ENCODE results near the gene ACAP3.

Gene ACAP3

DNA sequence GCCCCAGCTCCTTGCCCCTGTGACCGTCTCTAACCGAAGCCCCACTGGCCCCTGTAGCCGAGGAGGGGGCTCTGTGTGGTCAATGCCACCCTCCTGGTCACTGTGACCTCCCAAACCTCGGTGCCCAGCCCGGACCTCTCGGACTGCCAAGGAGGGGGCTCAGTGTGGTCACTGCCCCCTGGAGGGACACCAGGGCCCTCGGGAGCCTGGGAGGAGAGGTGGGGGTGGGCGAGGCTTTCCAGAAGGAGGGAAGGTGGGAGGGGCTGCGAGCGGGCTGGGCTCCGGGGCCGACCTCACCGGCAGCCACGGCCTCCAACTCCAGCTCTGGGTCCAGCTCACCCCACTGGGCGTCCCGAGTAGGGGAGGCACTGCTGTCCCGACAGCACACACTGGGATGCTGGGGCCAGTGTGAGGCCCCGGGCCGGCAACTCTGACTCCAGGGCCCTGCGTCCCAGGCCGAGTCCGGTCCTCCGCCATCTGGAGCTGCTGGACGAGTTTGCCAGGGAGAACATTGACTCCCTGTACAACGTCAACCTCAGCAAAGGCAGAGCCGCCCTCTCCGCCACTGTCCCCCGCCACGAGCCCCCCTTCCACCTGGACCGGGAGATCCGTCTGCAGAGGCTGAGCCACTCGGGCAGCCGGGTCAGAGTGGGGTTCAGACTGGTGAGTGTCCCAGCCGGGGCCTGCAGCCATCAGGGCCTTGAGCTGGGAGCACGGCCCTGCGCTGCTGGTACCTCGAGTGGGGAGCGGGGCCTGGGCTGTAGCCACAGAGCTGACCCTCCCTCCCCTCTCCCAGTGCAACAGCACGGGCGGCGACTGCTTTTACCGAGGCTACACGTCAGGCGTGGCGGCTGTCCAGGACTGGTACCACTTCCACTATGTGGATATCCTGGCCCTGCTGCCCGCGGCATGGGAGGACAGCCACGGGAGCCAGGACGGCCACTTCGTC is 21.1 kb downstream of the ACAP3 start:
- DNase-seq (ENCODE audit: low read depth in 2 of 2) = no peak

DNA sequence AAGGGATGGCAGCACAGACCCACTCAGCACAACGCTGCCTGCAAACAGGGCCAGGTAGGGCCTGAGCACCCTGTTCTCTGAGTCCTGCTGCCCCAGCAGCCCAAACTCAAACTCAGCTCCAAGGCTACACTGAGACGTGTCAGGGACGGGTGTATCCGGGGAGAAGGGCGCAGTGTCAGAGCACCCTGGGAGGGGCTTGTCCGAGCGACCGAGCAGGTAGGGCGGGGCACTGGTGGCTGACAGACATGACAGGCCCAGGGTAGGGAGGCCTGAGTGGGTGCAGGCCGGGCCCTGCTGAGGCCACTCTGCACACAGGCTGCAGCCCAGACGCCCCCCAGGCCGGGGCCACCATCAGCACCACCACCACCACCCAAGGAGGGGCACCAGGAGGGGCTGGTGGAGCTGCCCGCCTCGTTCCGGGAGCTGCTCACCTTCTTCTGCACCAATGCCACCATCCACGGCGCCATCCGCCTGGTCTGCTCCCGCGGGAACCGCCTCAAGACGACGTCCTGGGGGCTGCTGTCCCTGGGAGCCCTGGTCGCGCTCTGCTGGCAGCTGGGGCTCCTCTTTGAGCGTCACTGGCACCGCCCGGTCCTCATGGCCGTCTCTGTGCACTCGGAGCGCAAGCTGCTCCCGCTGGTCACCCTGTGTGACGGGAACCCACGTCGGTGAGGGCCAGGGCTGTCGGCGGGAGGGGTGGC is 22.0 kb downstream of the ACAP3 start:
- DNase-seq (ENCODE audit: low read depth in 2 of 2) = no peak

DNA sequence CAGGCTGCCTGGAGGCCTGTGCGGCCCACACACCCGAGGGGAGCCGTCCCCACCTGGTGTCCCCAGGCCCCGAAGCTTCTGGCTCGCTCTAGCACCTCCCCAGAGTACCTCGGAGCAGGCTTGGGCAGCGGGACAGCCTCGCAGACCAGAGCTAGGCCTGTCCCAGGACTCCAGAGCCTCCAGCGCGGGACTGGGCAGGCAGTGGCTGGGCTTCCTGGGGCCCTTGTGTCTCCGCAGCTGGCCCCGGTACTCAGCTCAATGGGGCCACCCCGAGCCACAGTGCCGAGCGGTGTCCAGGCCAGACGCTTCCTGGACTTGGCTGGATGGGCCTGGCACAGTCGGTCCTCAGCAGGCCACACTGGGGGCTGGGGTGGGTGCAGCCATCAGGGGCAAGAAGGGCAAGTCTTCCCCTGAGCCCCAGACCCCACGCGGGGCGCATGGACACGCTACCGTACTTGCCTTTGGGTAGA is 22.6 kb downstream of the ACAP3 start:
- DNase-seq (ENCODE audit: low read depth in 2 of 2) = no peak

DNA sequence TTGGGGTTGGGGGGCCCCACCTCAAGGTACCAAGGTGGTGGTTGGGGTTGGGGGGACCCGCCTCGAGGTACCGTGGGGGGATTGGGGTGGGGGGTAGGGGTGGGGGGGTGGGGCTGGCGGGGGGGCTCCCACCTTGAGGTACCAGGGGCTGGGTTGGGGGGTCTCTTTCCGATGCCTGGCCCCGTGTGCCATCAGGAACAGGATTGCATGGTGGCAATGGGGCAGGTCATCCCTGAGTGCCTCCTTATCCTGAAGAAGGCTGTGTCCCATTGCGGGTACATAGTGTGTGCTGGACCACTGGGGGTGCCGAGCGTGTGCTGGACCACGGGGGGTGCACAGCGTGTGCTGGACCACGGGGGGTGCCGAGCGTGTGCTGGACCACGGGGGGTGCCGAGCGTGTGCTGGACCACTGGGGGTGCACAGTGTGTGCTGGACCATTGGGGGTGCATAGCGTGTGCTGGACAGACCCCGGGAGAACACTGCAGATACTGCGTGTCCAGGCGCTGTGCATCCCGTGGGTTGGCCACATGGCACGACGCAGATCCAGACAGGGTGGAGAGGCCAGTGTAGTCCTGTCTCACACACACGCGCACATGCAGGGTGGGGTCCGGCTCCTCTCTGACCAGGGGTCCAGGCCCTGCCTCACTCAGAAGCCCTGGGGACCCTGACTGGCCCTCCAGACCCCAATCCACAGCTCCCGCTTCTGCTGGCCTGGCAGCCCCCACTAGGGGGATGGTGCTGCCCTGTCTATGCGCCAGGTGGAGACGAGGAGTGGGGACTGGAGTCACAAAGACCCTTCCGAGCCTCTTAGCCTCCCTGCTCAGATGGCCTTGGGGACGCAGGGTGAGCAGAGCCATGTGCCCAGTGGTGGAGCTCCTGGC is 23.3 kb downstream of the ACAP3 start:
- DNase-seq (ENCODE audit: low read depth in 2 of 2) = no peak

DNA sequence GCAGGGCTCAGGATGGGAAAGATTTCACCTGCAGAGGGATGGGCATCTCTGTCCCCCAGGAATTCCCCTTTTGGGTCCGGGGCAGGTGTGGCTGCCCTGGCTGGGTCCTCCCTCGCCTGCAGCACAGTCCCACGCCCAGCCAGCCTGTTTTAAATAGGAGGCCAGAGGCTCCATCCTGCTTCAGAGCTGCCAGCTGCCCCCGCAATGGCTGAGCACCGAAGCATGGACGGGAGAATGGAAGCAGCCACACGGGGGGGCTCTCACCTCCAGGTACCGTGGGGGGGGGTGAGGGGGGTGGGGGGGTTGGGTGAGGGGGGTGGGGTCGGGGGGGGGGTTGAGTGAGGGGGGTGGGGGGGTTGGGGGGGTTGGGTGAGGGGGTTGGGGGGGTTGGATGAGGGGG is 23.9 kb downstream of the ACAP3 start:
- no peak for DNase-seq (ENCODE audit: low read depth in 2 of 2)

DNA sequence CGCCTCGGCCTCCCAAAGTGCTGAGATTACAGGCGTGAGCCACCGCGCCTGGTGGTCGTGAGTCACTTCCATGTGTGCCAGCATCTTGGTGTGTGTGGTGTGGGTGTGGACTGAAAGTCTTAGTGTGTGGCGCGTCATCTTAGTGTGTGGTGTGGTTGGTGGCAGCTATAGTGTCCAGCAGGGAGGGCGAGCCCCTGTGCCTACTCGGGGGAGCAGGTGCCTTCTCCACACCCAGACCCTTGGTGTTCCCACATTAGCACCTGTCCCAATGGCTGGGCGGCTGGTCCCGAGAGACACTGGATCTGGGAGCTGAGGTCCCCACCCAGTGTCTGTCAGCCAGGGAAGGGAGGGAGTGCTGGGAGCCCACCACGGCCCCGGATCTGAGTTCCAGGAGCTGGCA is 24.7 kb downstream of the ACAP3 start:
- no peak for DNase-seq (ENCODE audit: low read depth in 2 of 2)

DNA sequence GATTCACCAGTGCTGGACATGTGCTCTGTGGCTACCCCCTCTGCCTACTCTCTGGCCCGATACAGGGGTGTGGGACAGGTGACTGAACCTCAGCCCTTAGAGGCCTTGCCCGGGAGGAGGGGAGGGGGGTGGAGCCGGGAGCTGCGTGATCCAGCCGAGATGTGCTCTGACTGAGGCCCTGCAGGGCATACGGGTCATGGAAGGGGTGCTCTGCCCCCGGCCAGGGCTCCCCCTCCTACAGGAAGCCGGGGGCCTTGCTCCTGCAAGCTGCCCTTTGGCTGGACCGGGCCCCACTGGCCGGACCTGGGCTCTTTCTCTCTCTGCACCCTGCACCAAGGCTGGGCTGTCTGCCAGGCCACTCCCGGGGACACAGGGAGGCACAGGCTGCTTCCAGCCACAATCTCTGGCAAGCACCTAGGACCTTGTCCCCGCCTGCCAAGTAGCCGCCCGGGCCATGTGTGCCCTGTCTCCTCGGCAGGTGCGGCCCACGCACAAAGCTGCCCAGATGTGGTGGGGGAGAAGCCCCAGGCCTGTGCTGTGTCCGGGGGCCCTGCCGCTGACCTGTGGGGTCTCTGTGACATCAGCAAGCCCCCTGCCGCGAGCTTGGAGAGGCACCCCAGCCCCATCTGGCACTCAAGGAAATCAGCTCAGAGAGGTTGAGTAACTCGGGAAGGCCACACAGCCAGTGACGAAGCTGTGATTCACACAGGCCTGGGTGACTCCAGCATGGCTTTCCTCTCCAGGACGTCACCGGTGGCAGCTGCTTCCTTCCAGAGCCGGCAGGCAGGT is 26.0 kb downstream of the ACAP3 start:
- no peak for DNase-seq (ENCODE audit: low read depth in 2 of 2)

DNA sequence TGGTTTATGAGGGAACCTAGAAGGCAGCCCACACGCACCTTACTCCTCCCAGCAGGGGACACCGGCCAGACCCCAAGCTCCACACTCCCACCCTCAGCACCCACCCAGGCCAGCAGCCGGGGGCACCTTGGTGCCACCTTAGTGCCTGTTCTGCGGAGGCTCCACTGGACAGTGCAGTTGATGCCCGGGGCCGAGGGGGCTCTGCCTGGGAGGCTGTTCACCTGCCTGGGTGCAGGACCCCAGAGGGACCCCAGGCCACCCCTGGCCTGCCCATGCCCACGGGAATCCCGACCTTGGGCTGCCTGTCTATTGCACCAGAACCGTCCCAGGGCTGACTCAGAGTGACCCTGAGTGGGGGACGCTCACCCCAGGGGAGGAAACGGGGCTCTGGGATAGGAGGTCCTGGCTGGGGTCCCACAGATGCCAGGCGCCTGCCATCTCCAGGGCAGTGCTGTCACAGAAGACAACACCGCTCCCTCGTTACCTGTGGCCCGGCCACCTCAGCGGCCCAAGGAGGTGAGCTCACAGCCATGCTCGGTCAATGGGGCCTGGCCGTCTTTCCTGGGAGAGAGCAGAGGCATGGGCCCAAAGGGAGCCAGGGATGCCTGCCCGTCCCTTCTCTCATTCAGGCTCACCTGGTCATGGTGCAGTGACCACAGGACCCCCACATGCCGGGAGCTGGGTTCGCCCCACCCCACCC is 26.8 kb downstream of the ACAP3 start:
- no peak for DNase-seq (ENCODE audit: low read depth in 2 of 2)

DNA sequence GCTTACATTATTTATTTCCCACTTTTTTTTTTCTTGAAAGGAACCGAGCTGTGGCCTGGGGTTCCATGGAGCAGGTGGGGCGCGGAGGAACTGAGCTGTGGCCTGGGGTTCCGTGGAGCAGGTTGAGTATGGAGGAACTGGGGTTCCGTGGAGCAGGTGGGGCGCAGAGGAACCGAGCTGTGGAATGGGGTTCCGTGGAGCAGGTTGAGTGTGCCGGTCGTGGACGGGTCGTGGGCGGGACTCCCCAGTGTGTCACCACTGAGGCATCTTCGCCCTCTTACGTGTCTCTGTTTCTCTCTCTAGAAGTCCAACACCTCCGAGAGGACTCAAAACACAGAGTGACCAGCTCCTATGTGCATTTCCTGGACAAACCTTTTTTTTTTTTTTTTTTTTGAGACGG is 28.7 kb downstream of the ACAP3 start:
- no peak for DNase-seq (ENCODE audit: low read depth in 2 of 2)

DNA sequence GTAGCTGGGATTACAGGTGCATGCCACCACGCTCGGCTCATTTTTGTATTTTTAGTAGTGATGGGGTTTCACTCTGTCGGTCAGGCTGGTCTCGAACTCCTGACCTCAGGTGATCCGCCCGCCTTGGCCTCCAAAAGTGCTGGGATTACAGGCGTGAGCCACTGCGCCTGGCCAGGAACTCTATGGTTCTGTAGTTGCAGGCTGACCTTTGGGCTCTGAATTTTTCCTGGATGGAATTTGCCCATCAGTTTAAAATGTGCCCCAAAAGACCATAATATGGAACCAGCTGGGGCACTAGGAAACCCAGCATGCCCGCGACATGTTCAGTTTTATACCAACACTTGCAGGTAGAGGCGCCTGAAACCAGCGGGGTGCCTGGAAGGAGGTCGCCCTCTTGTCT is 29.1 kb downstream of the ACAP3 start:
- no peak for DNase-seq (ENCODE audit: low read depth in 2 of 2)

DNA sequence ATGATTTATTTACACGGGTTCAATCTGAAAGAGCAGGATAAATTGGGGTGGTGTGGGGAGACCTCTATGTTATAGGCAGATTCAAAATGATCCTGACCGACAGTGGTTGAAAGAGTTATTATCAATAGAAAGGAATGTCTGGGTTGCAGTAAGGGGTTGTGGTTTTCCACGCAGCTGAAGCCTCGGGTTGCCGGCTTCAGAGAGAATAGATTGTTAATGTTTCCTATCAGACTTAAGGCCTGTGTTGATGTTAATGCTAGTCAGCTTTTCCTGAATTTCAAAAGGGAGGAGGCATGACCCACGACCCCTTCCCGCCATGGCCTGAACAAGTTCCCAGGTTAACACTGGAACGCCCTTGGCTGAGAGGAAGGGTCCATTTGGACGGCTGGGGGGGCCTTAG is 31.9 kb downstream of the ACAP3 start:
- DNase-seq (ENCODE audit: low read depth in 2 of 2) = no peak

DNA sequence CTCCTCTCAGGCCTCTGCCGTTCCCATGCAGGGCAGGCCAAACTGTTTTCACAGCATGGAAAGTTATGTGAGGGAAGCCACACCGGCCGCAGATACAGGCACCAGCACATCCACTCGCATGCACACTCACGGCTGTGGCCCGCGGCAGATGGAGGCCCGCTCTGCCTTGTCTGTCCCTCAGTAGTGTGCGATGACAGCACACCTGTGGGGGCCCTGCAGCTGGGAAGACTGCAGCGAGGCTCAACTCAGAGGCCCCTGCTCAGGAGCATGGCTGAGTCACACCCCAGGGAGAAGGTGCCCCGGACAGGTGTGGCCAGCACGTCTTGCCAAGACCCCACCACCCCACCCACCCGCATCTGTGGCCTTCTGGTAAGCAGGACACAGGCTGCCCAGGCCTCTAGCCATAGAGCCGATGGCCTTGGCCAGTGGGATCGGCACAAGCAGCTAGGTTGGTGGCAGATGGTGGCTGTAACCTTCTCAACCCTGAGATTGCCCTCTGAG is 32.7 kb downstream of the ACAP3 start:
- no peak for DNase-seq (ENCODE audit: low read depth in 2 of 2)

DNA sequence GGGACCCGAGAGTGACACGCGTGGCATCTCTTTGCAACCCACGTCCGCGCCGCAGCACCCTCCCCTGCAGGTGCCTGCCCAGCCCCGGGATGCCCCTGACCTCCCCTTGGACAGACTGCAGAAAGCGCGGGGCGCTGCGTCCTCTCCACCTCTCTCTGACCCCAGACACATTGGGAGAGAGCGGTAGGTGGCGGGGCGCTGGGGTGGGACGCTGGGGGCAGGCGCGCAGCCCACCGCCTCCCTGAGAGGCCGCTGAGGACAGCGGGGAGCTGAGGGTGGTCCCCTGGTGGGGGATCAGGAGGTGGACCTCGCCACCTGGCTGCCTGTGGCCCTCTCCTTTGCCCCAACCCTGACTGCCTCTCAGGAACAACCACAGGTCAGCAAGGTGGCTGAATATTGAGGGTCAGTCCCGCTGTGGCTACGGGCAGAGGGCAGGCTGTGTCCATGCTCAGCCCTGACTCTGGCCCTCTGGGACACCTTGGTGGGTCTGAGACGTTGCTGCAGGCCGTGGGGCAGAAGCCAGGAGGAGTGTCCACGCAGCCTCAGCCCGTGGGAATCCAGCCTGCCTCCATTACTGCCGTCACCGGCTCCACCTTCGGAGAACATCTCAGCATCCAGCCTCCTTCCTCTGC is 33.3 kb downstream of the ACAP3 start:
- no peak for DNase-seq (ENCODE audit: low read depth in 2 of 2)

DNA sequence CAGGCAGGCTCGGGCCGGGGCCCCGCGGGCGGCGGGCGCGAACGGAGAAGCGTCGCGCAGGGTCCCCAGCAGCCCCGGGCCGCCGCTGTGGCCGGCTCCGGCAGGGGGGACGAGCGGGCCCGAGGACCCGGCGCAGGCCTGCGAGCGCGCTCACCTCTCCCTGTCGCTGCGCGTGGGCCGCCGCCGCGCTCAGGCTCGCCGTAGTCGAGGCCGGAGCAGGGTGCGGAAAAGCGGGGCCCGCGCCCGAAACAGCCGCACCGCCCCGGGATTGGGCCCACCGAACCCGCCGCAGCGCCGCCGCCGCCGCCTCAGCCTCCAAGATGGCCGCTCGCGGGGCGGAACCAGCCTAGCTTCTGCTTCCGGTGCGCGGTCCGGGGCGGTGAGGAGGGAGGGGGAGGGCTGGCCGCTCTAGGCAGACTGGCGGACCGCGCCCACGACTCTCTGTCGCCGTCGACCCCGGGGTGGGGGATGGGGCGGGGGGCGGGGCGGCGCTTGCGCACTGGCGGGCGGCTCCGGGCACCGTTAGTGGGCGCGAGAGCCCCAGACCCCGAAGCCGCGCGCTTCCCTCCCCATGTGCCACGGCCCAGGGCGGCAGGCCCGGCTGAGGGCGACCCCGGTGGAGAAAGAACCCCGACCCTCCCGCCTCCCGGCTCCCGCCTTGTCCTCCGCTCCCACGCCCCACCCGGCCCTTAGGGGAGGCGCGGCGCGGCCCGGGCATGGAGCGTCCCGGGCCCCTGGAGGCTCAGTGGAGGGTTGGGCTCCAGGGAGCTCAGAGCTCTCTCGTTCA is 34.0 kb downstream of the ACAP3 start, which contains the start of gene UBE2J2:
TSS of gene UBE2J2 (minus strand) at position 343 of the 787 bp plus-strand sequence. CDS start 5,862 bp downstream, outside the sequence.
- DNase-seq (ENCODE audit: low read depth in 2 of 2) = peak; percentile 90 to 95

DNA sequence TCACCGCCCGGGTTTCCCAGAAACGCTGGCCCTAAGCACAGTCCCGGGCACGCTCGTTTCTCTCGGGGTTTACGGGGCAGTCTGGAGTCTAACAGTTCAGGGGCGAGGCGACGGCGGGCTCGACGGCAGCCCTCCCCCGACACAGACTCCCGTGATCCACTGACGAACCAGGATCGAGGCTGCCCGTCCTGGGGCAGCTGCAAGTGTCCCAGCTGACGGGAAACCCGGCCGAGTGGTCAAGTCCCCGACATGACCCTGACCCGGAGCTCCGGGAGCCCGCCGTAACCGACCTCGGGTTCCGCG is 34.6 kb downstream of the ACAP3 start:
- DNase-seq (ENCODE audit: low read depth in 2 of 2) = no peak

DNA sequence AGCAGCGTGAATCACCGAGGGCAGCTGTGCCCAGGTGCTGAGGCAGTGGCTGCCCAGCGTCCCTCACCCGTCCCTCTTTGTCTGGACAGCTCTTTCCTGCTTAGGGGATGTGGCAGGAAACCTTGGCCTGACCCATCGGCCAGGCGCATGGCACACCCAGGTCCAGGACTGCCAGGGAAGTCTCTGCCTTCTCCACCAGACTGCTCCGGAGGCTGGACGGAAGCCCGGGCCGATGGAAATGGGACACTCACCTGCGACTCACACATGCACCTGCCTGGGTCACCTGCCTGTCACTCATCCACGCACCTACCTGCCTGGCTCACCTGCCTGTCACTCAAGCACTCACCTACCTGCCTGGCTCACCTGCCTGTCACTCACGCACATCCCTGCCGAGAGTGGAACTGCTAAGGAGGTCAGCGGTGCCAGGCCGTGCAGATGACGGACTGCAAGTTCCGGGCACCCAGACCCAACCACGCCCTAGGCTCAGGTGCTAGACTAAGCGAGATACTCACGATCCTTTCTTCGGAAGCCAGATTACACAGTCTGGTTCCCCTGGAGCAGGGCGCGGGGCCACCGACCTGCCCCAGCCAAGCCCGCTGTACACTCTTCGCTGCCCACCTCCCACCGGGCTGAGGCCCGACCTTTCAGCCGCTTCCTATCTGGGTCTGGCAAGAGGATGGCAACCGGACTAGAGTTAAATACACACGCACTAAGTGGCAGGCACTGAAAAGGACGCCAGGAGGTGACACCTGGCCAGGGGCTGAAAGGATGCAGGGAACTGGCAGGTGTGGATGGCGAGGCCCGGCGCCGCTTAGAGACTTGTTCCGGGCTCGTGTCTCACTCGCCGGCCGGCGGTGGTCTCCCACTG is 35.2 kb downstream of the ACAP3 start:
- DNase-seq (ENCODE audit: low read depth in 2 of 2) = no peak

DNA sequence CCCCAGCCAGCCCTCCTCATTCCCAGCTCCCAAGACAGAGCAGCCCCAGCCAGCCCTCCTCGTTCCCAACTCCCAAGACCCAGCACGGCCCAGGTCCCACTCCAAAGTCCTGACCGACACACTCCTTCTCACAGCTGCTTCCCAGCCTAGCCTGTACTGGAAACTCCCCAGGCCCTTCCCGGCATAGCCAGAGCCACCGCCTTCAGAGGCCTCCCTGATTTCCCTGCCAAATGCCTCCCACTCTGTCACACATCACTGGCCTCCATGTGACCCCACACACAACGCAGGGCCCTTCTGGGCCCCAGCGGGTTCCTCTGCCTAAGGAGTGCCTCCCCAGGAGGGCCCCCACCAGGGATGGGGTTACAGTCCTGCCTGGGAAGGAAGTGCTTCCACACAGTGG is 36.9 kb downstream of the ACAP3 start:
- DNase-seq (ENCODE audit: low read depth in 2 of 2) = no peak

DNA sequence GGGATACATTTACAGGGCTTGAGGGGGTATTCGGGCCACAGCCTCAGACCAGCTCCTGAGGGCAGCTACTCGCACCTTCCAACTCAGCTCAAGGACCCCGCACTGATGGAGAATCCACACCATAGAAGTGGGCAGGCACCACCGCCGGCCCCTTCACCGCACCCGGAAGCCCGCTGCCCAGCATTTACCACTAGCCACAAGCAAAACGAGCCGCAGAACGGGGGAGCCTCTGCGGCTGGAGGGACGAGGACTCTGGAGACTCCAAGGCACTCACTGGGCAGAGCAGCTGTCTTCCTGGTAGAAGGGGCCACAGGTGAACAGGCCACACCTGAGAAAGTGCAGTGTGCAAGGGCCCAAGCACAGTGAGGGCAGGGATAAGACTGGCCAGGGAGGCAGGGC is 39.4 kb downstream of the ACAP3 start:
- DNase-seq (ENCODE audit: low read depth in 2 of 2) = no peak
